ENCODE data around the gene RHEB.

DNA sequence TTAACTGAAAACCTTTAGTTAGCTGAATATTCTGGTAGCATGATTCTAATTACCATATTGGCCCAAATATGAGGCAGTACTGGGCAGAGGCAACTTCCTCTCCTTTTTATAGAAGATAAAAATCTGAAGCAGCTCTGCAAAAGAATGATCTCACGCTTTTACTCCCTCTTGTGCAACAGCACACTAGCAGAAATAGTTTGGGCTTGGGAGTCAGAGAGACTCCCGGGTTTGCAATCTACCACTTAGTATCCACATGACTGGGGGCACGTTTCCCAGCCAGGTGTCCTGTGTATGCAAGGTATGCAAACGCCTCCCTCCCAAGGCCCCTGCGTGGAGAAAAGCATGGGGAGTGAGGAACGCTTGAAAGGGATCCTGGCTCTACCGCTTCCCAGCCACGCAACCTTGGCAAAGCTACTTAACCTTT, 47.2 kb upstream of the RHEB start:
- no peak for TF ChIP-seq POLR2AphosphoS5 (IDR thresholded peaks at IDR 0.05)
- TF ChIP-seq RAD21 (conservative IDR thresholded peaks at IDR 0.05): no peak
- TF ChIP-seq, protein P1, sequence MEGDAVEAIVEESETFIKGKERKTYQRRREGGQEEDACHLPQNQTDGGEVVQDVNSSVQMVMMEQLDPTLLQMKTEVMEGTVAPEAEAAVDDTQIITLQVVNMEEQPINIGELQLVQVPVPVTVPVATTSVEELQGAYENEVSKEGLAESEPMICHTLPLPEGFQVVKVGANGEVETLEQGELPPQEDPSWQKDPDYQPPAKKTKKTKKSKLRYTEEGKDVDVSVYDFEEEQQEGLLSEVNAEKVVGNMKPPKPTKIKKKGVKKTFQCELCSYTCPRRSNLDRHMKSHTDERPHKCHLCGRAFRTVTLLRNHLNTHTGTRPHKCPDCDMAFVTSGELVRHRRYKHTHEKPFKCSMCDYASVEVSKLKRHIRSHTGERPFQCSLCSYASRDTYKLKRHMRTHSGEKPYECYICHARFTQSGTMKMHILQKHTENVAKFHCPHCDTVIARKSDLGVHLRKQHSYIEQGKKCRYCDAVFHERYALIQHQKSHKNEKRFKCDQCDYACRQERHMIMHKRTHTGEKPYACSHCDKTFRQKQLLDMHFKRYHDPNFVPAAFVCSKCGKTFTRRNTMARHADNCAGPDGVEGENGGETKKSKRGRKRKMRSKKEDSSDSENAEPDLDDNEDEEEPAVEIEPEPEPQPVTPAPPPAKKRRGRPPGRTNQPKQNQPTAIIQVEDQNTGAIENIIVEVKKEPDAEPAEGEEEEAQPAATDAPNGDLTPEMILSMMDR (IDR thresholded peaks at IDR 0.05; ENCODE audit: poor library complexity, severe bottlenecking): no peak
- TF ChIP-seq SMC3 (conservative IDR thresholded peaks at IDR 0.05; ENCODE audit: poor library complexity): no peak
- TF ChIP-seq, protein P2, sequence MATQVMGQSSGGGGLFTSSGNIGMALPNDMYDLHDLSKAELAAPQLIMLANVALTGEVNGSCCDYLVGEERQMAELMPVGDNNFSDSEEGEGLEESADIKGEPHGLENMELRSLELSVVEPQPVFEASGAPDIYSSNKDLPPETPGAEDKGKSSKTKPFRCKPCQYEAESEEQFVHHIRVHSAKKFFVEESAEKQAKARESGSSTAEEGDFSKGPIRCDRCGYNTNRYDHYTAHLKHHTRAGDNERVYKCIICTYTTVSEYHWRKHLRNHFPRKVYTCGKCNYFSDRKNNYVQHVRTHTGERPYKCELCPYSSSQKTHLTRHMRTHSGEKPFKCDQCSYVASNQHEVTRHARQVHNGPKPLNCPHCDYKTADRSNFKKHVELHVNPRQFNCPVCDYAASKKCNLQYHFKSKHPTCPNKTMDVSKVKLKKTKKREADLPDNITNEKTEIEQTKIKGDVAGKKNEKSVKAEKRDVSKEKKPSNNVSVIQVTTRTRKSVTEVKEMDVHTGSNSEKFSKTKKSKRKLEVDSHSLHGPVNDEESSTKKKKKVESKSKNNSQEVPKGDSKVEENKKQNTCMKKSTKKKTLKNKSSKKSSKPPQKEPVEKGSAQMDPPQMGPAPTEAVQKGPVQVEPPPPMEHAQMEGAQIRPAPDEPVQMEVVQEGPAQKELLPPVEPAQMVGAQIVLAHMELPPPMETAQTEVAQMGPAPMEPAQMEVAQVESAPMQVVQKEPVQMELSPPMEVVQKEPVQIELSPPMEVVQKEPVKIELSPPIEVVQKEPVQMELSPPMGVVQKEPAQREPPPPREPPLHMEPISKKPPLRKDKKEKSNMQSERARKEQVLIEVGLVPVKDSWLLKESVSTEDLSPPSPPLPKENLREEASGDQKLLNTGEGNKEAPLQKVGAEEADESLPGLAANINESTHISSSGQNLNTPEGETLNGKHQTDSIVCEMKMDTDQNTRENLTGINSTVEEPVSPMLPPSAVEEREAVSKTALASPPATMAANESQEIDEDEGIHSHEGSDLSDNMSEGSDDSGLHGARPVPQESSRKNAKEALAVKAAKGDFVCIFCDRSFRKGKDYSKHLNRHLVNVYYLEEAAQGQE (IDR thresholded peaks at IDR 0.05; ENCODE audit: borderline replicate concordance): no peak
- no peak for TF ChIP-seq EZH2 (IDR thresholded peaks at IDR 0.05; ENCODE audit: borderline replicate concordance, insufficient read depth, low read length, poor library complexity, severe bottlenecking)
- no peak for TF ChIP-seq MXI1 (conservative IDR thresholded peaks at IDR 0.05; ENCODE audit: poor library complexity, severe bottlenecking)
- no peak for TF ChIP-seq TAF1 (IDR thresholded peaks at IDR 0.05; ENCODE audit: low read depth)

Measured in neural cell (in vitro differentiated cells).